Measurements from ENCODE around the gene TRMT1. TPM values are rescaled to one million over a fixed set of nuclear protein-coding genes. Genes with fewer than 3 reads are reported as not detected.

TRMT1 gene
- total and polyA plus RNA-seq, 8 donors = 24.2 to 46.2 (median 33.9) TPM

DNA sequence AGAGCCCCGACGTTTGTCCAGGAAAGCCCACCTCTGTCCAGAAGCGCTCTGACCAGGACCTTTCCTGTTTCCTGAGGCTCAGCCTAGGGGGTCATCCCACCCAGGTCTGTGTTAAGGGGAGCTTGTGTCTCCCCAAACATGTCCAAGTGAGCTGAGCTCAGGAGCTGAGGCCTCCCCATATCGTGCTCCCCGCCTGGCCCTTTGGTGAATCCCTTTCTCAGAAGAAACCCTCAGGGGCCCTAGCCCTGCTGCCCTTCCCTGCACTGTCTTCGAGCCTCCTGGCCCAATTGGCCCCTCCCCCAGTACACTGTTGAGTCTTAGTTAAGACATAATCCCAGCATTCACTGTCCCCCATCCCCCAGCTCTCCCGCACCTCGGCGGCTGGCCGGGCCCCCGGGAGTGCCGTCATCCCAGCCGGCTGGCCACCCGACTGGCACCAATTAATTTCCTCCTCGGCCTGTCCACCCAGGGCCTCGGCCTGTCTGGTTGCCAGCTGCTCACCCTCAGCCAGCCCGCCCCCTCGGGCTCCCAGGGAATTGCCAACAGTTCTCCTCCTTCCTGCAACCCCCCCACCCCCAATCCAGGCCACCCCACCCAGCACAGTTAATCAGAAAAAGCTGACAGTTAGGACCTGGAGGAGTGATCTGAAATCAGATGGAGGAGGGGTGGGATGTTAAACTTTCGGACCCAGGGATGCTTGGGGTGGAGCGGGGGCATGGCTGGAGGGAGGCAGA is 47.2 kb upstream of the TRMT1 start:
- DNase-seq (peak; percentile 78 to 91 (median 87)), ATAC-seq (peak; percentile 45)
- Histone ChIP-seq H3K27me3 (no peaks in the 10 kb centered on the region), H3K27ac (peak overlapping the region; percentile 96 to 97), H3K9me3 (no peaks in the 10 kb centered on the region), H3K36me3 (no peaks in the 10 kb centered on the region), H3K4me1 (peaks cover 35 to 87% of the 10 kb centered on the region in 2 donors), H3K4me3 (peak overlapping the region; percentile 17 to 41)
- TF ChIP-seq, protein P1, sequence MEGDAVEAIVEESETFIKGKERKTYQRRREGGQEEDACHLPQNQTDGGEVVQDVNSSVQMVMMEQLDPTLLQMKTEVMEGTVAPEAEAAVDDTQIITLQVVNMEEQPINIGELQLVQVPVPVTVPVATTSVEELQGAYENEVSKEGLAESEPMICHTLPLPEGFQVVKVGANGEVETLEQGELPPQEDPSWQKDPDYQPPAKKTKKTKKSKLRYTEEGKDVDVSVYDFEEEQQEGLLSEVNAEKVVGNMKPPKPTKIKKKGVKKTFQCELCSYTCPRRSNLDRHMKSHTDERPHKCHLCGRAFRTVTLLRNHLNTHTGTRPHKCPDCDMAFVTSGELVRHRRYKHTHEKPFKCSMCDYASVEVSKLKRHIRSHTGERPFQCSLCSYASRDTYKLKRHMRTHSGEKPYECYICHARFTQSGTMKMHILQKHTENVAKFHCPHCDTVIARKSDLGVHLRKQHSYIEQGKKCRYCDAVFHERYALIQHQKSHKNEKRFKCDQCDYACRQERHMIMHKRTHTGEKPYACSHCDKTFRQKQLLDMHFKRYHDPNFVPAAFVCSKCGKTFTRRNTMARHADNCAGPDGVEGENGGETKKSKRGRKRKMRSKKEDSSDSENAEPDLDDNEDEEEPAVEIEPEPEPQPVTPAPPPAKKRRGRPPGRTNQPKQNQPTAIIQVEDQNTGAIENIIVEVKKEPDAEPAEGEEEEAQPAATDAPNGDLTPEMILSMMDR (IDR thresholded peaks at IDR 0.05) = no peak
- intact Hi-C loops (cut with DNase I) = no loop called here

GRCh38 chr19:13162724-13163608 is 46.4 kb upstream of the TRMT1 start:
- peaks cover 35 to 79% of the 10 kb centered on the region in 2 donors for H3K4me1 ChIP-seq
- intact Hi-C loops (cut with DNase I) = no loop called here
- TF ChIP-seq, protein P1 (IDR thresholded peaks at IDR 0.05) = peak in 1 of 2 donors; percentile 10
- DNase-seq = peak; percentile 96 to 99 (median 99)
- peak; percentile 86 for ATAC-seq
- no peaks in the 10 kb centered on the region for H3K27me3 ChIP-seq
- H3K9me3 ChIP-seq = no peaks in the 10 kb centered on the region
- H3K4me3 ChIP-seq = peak overlapping the region; percentile 17 to 41
- H3K36me3 ChIP-seq = no peaks in the 10 kb centered on the region
- peak overlapping the region; percentile 96 to 97 for H3K27ac ChIP-seq

- no peak for DNase-seq
- Histone ChIP-seq H3K27me3 (no peaks in the 10 kb centered on the region), H3K27ac (peak overlapping the region in 1 of 2 donors; percentile 97), H3K36me3 (no peaks in the 10 kb centered on the region), H3K9me3 (no peaks in the 10 kb centered on the region), H3K4me3 (no peak overlapping the region), H3K4me1 (peaks cover 28 to 79% of the 10 kb centered on the region in 2 donors)
- no peak for ATAC-seq
- TF ChIP-seq, protein P1 (IDR thresholded peaks at IDR 0.05) = no peak
- intact Hi-C loops (cut with DNase I) = no loop called here
These were observed 44.0 kb upstream of the TRMT1 start for GRCh38 chr19:13160557-13160956.

DNA sequence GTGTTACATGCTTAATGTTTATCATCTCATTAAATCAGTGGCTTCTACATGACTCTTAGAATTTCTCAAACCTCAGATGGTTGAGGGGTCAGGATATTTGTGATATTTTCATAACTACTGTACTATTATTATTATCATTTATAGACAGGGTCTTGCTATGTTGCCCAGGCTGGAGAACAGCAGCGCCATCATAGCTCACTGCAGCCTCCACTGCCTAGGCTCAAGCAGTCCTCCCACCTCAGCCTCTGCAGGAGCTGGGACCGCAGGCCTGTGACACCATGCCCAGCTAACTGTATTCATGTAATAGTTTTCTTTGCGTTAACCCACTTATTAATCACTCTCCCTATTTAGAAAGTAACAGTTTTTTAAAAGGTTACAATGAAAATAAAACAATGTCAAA is 43.2 kb upstream of the TRMT1 start:
- Histone ChIP-seq H3K27ac (no peak overlapping the region), H3K4me3 (no peak overlapping the region), H3K4me1 (peaks cover 27 to 73% of the 10 kb centered on the region in 2 donors), H3K27me3 (no peaks in the 10 kb centered on the region), H3K9me3 (no peaks in the 10 kb centered on the region), H3K36me3 (no peaks in the 10 kb centered on the region)
- DNase-seq = no peak
- no peak for ATAC-seq
- intact Hi-C loops (cut with DNase I) = no loop called here
- TF ChIP-seq, protein P1 (IDR thresholded peaks at IDR 0.05) = no peak

Measured in left lung (tissue), 10 donors.